ENCODE measurements around the gene TMPRSS6.

GRCh38 chr22:37118083-37118482 lies 8.6 kb upstream of the TMPRSS6 start:
- TF ChIP-seq TAF1 (IDR thresholded peaks at IDR 0.05; ENCODE audit: borderline replicate concordance, insufficient read depth, low read length) (no peak), POLR2AphosphoS5 (IDR thresholded peaks at IDR 0.05; ENCODE audit: low read depth, low read length) (no peak), REST (IDR thresholded peaks at IDR 0.05; ENCODE audit: insufficient read depth in 1 of 2, low read depth in 2 of 2, low read length in 2 of 2) (no peak), SIN3A (IDR thresholded peaks at IDR 0.05; ENCODE audit: borderline replicate concordance, insufficient read depth, low read length) (no peak)
